K562 (cell line): ENCODE results near the gene CUX1. TPM values are rescaled to one million over a fixed set of nuclear protein-coding genes. Genes with fewer than 3 reads are reported as not detected.

Experiments
- ATAC-seq: fragments of 200-7000 bp; cut with Tn5 transposase; 3 replicates; pipeline ENCODE4 v1.9.1; 2020; ENCODE audit warnings: moderate library complexity
- BruUV-seq: library from RNA; stranded (reverse); fragments of 400-500 nt; replicated peaks from 2 replicates; lab custom pipeline; 2021; lab: Mats Ljungman, UMichigan
- CTCF ChIA-PET: fragments of 300-600 bp; formaldehyde crosslinking; extraction: SDS; loops from one replicate; lab custom pipeline; 2021; ENCODE audit warnings: low intra/inter-chr PET ratio; lab: Yijun Ruan, JAX
- POLR2A ChIA-PET: fragments of 300-600, 350-650 bp; sonication (Branson Sonifier 250); formaldehyde crosslinking; extraction: SDS; loops from one replicate; lab custom pipeline; 2021; ENCODE audit warnings: antibody characterized with exemption, inconsistent platforms; lab: Yijun Ruan, JAX
- DNase-seq, 4 experiments: peaks; one replicate each; pipeline versions ENCODE4 v3.0.0 to v3.0.0-alpha.2; 2011 to 2018; ENCODE audit warnings: low spot score in 3 of 4, mixed read lengths in 3 of 4; ENCODE audit errors: extremely low read depth in 1 of 4
- FAIRE-seq: peaks from 2 replicates; lab custom pipeline; 2011; peaks lifted over from hg19 to GRCh38; lab: Jason Lieb, UNC
- H2AFZ ChIP-seq: 2 replicates; pipeline ENCODE4 v1.6.0; 2011; ENCODE audit warnings: low read depth, low read length, control low read depth, inconsistent platforms
- H3K27ac ChIP-seq: fragments of 200-600 bp; 3 replicates; pipeline ENCODE4 v1.8.0; 2011; ENCODE audit warnings: low read depth, mild to moderate bottlenecking, control low read depth, inconsistent platforms, low read length, moderate library complexity, mixed read lengths; ENCODE audit errors: extremely low read depth
- H3K27me3 ChIP-seq, 2 experiments: fragments of 300-600 bp in 1 of 2; 2 replicates in 1 of 2; 3 replicates in 1 of 2; pipeline versions ENCODE4 v1.6.0 to v1.8.0; 2011; ENCODE audit warnings: inconsistent platforms in 2 of 2, low read length in 2 of 2, mild to moderate bottlenecking in 1 of 2, mixed read lengths in 1 of 2, moderate library complexity in 1 of 2; ENCODE audit not compliant: control insufficient read depth in 2 of 2, insufficient read depth in 2 of 2
- H3K36me3 ChIP-seq: fragments of 300-600 bp; 3 replicates; pipeline ENCODE4 v1.8.0; 2011; ENCODE audit warnings: mild to moderate bottlenecking, low read length, inconsistent platforms; ENCODE audit not compliant: control insufficient read depth, insufficient read depth
- H3K4me1 ChIP-seq, 2 experiments: fragments of 200-600 bp in 1 of 2; replicated peaks in 1 of 2; 2 replicates in 1 of 2; 3 replicates in 1 of 2; pipeline versions ENCODE4 v1.5.1 to v1.8.0; 2011; ENCODE audit warnings: inconsistent platforms in 2 of 2, low read length in 2 of 2, mild to moderate bottlenecking in 1 of 2, mixed read lengths in 1 of 2, moderate library complexity in 1 of 2; ENCODE audit not compliant: control insufficient read depth in 2 of 2, insufficient read depth in 2 of 2
- H3K4me2 ChIP-seq: 2 replicates; pipeline ENCODE4 v1.6.1; 2011; ENCODE audit warnings: low read length, control low read depth, inconsistent platforms, mixed read lengths; ENCODE audit not compliant: insufficient read depth
- H3K4me3 ChIP-seq: fragments of 200-600 bp; sonication (generic), shearing (Covaris generic); 2 replicates; pipeline ENCODE4 v1.5.1; 2016; ENCODE audit warnings: control low read depth, inconsistent platforms
- H3K79me2 ChIP-seq: fragments of 200-600 bp; 3 replicates; pipeline ENCODE4 v1.8.0; 2011; ENCODE audit warnings: low read length, inconsistent platforms; ENCODE audit not compliant: control insufficient read depth, insufficient read depth
- H3K9ac ChIP-seq, 2 experiments: 2 replicates each; pipeline versions ENCODE4 v1.6.0 to v1.6.1; 2011; ENCODE audit warnings: low read depth in 2 of 2, low read length in 2 of 2, control low read depth in 1 of 2, inconsistent platforms in 1 of 2, mild to moderate bottlenecking in 1 of 2, mixed read lengths in 1 of 2; ENCODE audit not compliant: insufficient read depth in 1 of 2
- H3K9me1 ChIP-seq: one replicate; pipeline ENCODE4 v1.6.0; 2011; ENCODE audit warnings: inconsistent platforms, mild to moderate bottlenecking, low read length, moderate library complexity; ENCODE audit not compliant: control insufficient read depth, insufficient read depth
- H3K9me3 ChIP-seq: replicated peaks from 2 replicates; pipeline ENCODE4 v1.5.1; 2011; ENCODE audit warnings: low read depth, low read length, inconsistent platforms; ENCODE audit not compliant: control insufficient read depth, insufficient read depth
- H4K20me1 ChIP-seq: replicated peaks from 2 replicates; pipeline ENCODE4 v1.6.1; 2011; ENCODE audit warnings: low read length, inconsistent platforms, mixed read lengths; ENCODE audit not compliant: control insufficient read depth, insufficient read depth
- ATF6 ChIP-seq: sonication (generic); formaldehyde crosslinking; IDR thresholded peaks from 2 replicates; pipeline ENCODE4 v1.4.0; 2020; ENCODE audit warnings: mild to moderate bottlenecking, missing genetic modification reagents
- CHD2 ChIP-seq: IDR thresholded peaks from 2 replicates; pipeline ENCODE4 v1.6.1; 2011; ENCODE audit warnings: low read depth, low read length
- MCM2 ChIP-seq: fragments of 450-650 bp; IDR thresholded peaks from 2 replicates; pipeline ENCODE4 v1.6.1; 2017; ENCODE audit warnings: low read depth, mild to moderate bottlenecking
- MTF1 ChIP-seq: fragments of 250-450 bp; sonication (Bioruptor Pico); IDR thresholded peaks from 2 replicates; pipeline ENCODE4 v1.9.0; 2021; ENCODE audit warnings: moderate library complexity, mild to moderate bottlenecking, inconsistent platforms, borderline replicate concordance
- SFPQ ChIP-seq: fragments of 200-400 bp; formaldehyde crosslinking; IDR thresholded peaks from 2 replicates; pipeline ENCODE4 v1.6.1; 2017; ENCODE audit warnings: mild to moderate bottlenecking, low read depth, low read length, moderate library complexity
- TBL1XR1 ChIP-seq, 2 experiments: IDR thresholded peaks; 2 replicates each; pipeline ENCODE4 v1.6.1; 2012; ENCODE audit warnings: improper control_type of control experiment in 2 of 2, low read length in 2 of 2, mild to moderate bottlenecking in 1 of 2
- U2AF2 ChIP-seq: fragments of 200-400 bp; formaldehyde crosslinking; optimal IDR thresholded peaks from 2 replicates; pipeline ENCODE3; 2017; ENCODE audit warnings: low read depth, mild to moderate bottlenecking, low read length
- XRCC3 ChIP-seq: fragments of 450-650 bp; IDR thresholded peaks from 2 replicates; pipeline ENCODE4 v1.6.1; 2017; ENCODE audit warnings: mild to moderate bottlenecking, moderate library complexity
- YY1 ChIP-seq, 3 experiments: IDR thresholded peaks; 2 replicates each; pipeline ENCODE4 v1.6.1; 2011; ENCODE audit warnings: low read length in 2 of 3, mild to moderate bottlenecking in 2 of 3, moderate library complexity in 2 of 3, borderline replicate concordance in 1 of 3, control low read depth in 1 of 3, low read depth in 1 of 3; ENCODE audit not compliant: insufficient read depth in 3 of 3, insufficient replicate concordance in 2 of 3, control insufficient read depth in 1 of 3, insufficient read length in 1 of 3; ENCODE audit errors: extremely low read depth in 1 of 3
- ZEB2 ChIP-seq: fragments of 450-650 bp; IDR thresholded peaks from 2 replicates; pipeline ENCODE4 v1.6.1; 2016
- ZNF518B ChIP-seq: fragments of 250-450 bp; sonication (Bioruptor Pico); IDR thresholded peaks from 2 replicates; pipeline ENCODE4 v1.5.0; 2021; ENCODE audit warnings: mild to moderate bottlenecking, moderate library complexity
- WGBS: fragments of 100-300 bp; shearing (Covaris generic); methylation state at CpG from one replicate; pipeline ENCODE4 v1.1.6; 2016; ENCODE audit warnings: low coverage, mixed read lengths; ENCODE audit not compliant: insufficient coverage; ENCODE audit errors: missing lambda C conversion rate; 5-methylcytosine and 5-hydroxymethylcytosine counted together
- in situ Hi-C: fragments of 300-500 bp; cut with MboI; formaldehyde crosslinking; loops from 4 replicates; pipeline ENCODE4 v1.15.0; 2018; ENCODE audit warnings: inconsistent platforms, mixed read lengths
- intact Hi-C: fragments of 100-400 bp; cut with micrococcal nuclease; formaldehyde crosslinking; loops from 2 replicates; pipeline ENCODE4 v1.14.2; 2022
- polyA plus RNA-seq, 8 experiments: library from polyadenylated mRNA; depleted of rRNA in 4 of 8; stranded (reverse) in 5 of 8; unstranded in 3 of 8; fragments of >200 nt; fragmentation: Nextera tagmentation in 2 of 8; fragmentation: Illumina TruSeq in 1 of 8; extraction: Ambion mirVana in 2 of 8; extraction: Trizol in 1 of 8; gene quantifications; 2 replicates each; pipeline versions ENCODE4 v1.2.1 to v1.2.3, GENCODE V29; 2011 to 2014; ENCODE audit warnings: inconsistent platforms in 1 of 8, missing spikeins in 1 of 8
- total RNA-seq, 7 experiments: library from RNA; depleted of rRNA in 6 of 7; stranded (reverse); fragments of >200 nt in 6 of 7; fragmentation: Illumina TruSeq in 2 of 7; extraction: Trizol in 2 of 7; gene quantifications; 2 replicates each; pipeline versions ENCODE4 v1.2.1 to v1.2.3, GENCODE V29; 2011 to 2021; ENCODE audit warnings: low replicate concordance in 1 of 7

Gene CUX1
- total and polyA plus RNA-seq, 9 of the 15 experiments (the other 6 are each of a cell fraction or from before 2014, with no cell fraction given) = 3.6 to 55.3 (median 25.2) TPM

GRCh38 chr7:102227371-102227770 is 409.9 kb downstream of the CUX1 start:
- no peaks in the 10 kb centered on the region for H3K9me3 ChIP-seq
- no peak for FAIRE-seq
- no peaks in the 10 kb centered on the region for H3K79me2 ChIP-seq
- peaks cover 32% of the 10 kb centered on the region; the same call in 2 of the 3 replicates for H3K36me3 ChIP-seq
- DNase-seq = no peak
- H3K9me1 ChIP-seq = no peaks in the 10 kb centered on the region
- H3K27ac ChIP-seq = no peak overlapping the region
- 93% methylated on average over 18 of the region's 18 CpGs for WGBS
- no peak for ATAC-seq
- 0 out of 4 replicates have a peak overlapping the region, but pooled peaks of 1 of the 2 experiments have one; percentile 19 for H3K9ac ChIP-seq
- no peaks in the 10 kb centered on the region for H3K27me3 ChIP-seq
- in situ Hi-C loops (no loop called here), intact Hi-C loops (no loop called here)
- ChIA-PET CTCF (no interaction called here), POLR2A (no interaction called here)
- peaks cover 0 to 3% of the 10 kb centered on the region in 2 experiments; a peak in 1 of 5 replicates for H3K4me1 ChIP-seq
- H4K20me1 ChIP-seq = no peaks in the 10 kb centered on the region; the same call in 1 of the 2 replicates
- BruUV-seq = no TSS peak
- H2AFZ ChIP-seq = no peak overlapping the region
- no peak for TF ChIP-seq U2AF2
- no peak for TF ChIP-seq TBL1XR1 (IDR thresholded peaks at IDR 0.05; ENCODE audit: low read length in 2 of 2)
- TF ChIP-seq ZEB2 = no peak
- no peak for TF ChIP-seq YY1 (IDR thresholded peaks at IDR 0.05; ENCODE audit: borderline replicate concordance in 1 of 3, control insufficient read depth in 1 of 3, extremely low read depth in 1 of 3, insufficient read depth in 3 of 3, insufficient read length in 1 of 3, insufficient replicate concordance in 2 of 3, low read depth in 1 of 3, low read length in 2 of 3)
- no peak for TF ChIP-seq ATF6
- no peak for TF ChIP-seq MTF1 (CRISPR knock-in tag)
- TF ChIP-seq SFPQ = no peak
- no peak for TF ChIP-seq ZNF518B
- no peak for TF ChIP-seq CHD2
- TF ChIP-seq MCM2 = no peak
- no peak for TF ChIP-seq XRCC3
- TF ChIP-seq, all 486 proteins: peak for 0
- Histone ChIP-seq H3K4me2 (no peak overlapping the region), H3K4me3 (no peak overlapping the region)
